GM12891 (cell line): ENCODE results near the gene LATS1.

Source experiments
- POLR2A ChIP-seq: IDR thresholded peaks from 2 replicates; pipeline ENCODE4 v1.6.1; 2011; ENCODE audit warnings: low read depth, low read length, control low read depth
- POLR2AphosphoS5 ChIP-seq: IDR thresholded peaks from 2 replicates; pipeline ENCODE4 v1.6.1; 2011; ENCODE audit warnings: low read depth, low read length, control low read depth
- POU2F2 ChIP-seq: IDR thresholded peaks from 2 replicates; pipeline ENCODE4 v1.6.1; 2011; ENCODE audit warnings: low read depth, mild to moderate bottlenecking, control low read depth, low read length, moderate library complexity
- SPI1 ChIP-seq: IDR thresholded peaks from 2 replicates; pipeline ENCODE4 v1.6.1; 2011; ENCODE audit warnings: low read depth, low read length, control low read depth
- TAF1 ChIP-seq: IDR thresholded peaks from 2 replicates; pipeline ENCODE4 v1.6.1; 2011; ENCODE audit warnings: low read depth, low read length, control low read depth

GRCh38 chr6:149608381-149608982, 109.4 kb downstream of the LATS1 start:
- no peak for TF ChIP-seq POLR2A
- TF ChIP-seq POLR2AphosphoS5: no peak
- no peak for TF ChIP-seq SPI1
- no peak for TF ChIP-seq TAF1
- no peak for TF ChIP-seq POU2F2
